HG03558 (cell line): ENCODE results near the gene ITIH5.
A peak's percentile ranks its signal among the peaks of the same experiment; 100 is the strongest.

Experiments
- ATAC-seq: cut with Tn5 transposase; IDR thresholded peaks from one replicate; pipeline ENCODE4 v1.9.1; 2021; ENCODE audit warnings: moderate number of reproducible peaks; ENCODE audit not compliant: unreplicated experiment; ENCODE audit errors: extremely low read depth

Gene ITIH5

DNA sequence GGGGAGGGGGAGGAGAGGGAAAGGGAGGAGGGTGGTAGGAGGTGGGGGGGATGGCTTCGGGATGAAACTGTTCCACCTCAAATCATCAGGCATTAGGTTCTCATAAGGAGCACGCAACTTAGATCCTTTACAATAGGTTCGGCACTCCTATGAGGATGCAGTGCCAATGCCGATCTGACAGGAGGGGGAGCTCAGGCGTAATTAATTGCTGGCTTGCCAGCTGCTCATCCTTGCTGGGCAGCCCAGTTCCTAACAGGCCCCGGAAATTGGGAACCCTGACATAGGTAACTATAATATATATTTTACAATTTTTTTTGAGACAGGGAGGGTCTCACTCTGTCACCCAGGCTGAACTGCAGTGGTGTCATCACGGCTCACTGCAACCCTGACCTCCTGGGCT is 137.1 kb downstream of the ITIH5 start:
- no peak for ATAC-seq

DNA sequence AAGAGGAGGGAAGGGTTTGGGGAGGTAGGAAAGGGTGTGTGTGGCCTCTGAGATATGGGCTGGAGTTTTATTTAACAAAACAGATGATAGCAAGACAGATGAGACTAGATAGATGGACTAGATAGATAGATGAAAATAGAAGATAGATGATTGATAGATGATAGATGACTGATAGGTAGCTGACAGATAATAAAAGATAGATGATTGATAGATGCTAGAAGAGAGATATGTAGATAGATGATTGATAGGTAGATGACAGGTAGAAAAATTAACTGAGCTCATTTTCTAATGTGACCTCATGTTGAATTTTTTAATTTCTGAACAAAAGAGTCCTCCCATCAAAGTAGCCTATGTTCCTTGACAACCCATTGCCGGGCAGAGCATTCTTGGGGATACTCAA is 139.3 kb downstream of the ITIH5 start:
- ATAC-seq, result no peak

DNA sequence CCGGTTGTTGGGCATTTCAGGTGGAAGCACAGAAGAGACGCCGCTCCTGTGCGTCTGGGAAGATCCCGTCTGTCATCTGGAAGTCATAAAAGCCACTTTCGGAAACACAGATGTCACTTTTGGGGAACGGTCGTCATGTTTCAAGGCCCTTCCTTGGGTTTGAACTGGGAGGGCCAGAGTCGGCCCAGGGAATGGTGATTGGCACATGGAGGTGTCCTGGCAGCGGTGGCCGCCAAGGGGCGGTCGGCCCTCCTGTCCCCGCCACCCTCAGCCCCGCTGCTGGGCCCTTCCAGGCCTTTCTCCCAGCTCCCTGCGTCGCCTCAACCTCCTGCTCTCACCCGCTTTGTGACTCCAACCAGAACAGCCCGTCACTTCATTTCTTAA is 140.8 kb downstream of the ITIH5 start:
- no peak for ATAC-seq

DNA sequence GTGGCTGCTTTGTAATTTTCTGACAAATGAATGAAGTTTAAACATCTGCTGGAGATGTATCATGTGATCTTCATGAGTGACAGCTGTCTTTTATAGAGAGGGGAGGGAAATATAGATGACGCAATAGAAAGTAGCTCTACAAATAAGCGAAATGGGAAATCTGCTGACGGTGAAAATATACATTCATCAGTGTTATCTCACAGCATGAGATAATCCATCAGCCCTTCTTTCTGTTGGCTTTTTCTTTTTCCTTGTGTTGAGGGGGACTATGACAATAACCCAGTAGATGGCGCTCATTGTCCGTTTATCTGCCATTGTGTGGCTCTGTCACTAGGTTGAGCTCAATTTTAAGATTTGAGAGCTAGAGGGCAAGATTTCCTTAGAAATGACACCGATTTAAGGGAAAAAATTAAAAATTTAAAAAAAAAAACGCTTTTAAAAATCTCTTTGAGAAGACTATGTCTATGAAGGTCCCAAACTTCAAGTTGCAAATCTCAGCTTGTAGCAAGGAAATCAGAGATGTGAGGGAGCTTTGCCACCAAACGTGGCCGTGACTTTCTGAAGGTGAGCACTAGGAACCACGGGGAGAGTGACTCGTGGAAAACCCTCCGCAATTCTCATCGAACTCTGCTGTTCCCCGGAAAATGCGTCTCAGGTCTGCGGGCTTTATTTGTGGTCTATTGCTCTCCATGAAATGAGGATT is 141.3 kb downstream of the ITIH5 start:
- no peak for ATAC-seq

DNA sequence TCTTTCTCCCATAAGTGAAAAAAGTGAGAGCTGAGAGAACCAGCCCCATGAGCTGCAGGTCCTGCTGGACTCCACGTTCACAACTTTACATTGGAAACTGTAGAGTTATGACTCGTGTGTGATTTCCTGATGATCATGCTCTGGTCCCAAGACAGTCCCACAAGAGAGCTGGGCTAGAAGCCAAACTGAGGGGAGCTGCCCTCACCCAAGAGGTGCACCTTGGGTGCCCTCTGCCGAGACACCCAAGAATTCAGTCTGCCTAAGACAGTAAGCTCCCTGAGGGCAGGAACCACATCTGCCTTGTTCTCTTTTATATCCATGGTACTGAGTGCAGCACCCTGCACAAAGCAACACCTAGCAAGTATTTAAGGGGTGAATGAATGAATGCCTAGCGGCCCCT is 143.1 kb downstream of the ITIH5 start:
- no peak for ATAC-seq

DNA sequence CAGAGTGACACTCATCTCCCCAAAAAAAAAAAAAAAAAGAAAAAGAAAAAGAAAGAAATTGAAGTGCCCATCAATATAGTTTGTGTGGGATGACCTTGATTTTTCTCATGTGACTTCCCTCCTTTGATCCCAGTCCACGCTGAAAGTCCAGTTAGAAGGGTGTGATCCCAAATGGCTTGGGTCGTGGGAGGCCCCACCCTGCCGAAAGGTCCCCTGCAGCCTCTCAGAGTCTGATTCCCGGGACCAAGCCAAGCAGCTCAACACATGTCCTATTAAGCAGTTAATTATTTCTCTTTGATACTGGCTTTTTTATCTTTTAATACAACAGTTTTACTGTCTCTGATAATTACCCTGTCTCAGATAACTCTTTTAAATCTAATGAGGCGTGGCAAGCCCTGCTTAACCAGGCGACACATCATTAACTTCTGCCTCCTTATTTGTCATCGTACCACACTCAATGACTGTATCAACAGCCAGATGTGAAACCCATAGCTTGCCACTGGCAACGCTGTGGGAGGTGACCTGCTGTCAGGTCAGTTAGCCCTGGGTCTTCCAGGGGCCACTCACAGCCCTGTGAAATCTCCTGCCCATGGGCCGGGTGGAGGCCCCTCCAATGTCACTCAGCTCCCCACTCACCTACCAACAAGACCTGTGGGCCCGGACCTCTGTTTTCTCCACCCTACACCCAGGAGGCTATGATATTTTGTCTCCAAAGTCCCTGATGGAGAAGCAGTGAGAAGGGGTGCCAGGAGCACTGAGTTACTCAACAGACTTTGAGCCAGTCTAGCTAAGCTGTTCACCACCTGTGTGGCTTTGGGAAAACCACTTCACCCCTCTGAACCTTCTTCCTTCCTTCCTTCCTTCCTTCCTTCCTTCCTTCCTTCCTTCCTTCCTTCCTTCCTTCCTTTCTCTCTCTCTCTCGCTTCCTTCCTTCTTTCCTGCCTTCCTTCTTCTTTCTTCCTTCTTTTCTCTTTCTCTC is 146.0 kb downstream of the ITIH5 start:
- peak; percentile 59 for ATAC-seq

DNA sequence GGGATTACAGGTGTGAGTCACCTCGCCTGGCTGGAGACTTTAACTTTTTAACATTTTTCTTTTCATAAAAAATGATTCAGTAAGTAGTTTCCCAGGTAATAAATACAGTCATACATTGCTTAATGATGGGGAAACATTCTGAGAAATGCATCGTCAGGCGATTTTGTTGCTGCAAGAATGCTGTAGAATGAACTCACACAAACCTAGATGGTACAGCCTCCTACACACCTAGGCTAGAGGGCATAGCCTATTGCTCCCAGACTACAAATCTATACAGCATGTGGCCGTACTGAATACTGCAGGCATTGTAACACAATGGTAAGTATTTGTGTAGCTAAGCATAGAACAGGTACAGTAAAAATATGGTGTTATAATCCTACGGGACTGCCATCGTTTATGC is 147.4 kb downstream of the ITIH5 start:
- no peak for ATAC-seq

DNA sequence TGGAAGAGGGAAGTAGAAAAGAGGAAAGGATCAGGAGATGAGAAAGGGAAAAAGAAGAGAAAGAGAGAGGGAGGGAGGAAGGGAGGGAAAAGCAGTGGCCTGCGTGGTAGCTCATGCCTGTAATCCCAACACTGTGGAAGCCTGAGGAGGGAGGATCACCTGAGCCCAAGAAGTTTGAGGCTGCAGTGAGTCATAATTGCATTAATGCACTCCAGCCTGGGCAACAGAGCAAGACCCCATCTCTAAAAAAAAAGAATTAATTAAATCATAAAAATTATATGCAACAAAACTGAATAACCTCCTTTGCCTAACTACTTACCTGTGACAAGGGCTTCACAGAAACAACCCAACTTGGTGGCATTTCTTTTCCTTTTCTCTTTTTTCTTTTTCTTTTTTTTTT is 148.1 kb downstream of the ITIH5 start:
- no peak for ATAC-seq

DNA sequence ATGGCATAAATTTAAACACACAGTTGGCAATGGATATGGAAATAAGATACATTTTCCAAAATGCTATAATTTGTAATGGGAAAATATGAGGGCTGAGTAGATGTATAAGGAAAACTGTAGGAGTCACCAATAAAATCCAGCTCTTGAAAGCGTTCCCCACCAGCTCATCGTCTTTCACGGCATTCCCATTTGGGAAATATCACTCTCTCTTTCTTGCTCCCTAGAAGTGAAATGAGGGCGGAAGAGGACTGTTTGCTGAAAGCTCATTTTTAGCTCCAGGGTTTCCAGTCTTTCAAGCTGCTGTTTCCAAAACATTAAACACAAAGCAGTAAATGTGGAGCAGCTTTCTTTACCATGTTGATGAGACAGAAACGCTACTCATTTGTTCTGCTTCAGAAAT is 151.3 kb downstream of the ITIH5 start:
- no peak for ATAC-seq

DNA sequence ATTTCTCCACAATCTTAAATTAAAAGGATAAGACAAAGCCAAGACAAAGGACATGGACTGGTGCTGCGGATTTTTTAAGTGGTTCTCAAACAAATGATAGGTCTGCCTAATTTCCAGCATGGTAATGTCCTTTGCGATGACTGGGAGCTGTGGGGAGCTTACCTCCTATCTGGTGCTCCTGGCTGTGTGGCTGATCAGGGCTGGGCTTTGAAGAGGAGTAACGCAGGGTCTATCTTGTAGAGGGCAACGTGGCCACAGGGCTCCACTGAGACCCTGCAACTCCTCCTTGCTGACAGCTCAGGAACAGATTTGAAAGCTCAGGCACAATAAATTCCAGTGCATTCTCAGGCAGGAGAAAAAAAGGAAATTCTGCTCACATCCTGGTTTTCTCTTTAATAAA is 152.8 kb downstream of the ITIH5 start:
- no peak for ATAC-seq

DNA sequence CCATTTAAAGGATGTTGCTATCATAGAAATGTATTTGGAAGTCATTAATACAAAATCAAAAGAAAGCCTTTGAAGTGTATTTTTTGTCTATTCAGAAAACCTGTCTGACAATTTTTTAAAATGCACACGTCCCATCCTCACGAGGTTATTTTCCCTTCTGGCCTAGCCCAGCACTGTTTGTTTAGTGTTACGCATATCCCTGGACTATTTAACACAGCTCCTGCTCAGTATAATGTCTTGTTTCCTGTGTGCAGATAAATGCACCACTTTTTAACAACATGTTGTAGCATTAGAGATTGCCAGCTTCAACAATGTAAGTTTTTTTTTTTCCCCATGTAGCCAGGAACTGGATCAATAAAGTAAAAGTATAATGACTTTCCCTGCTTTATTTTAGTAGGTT is 153.3 kb downstream of the ITIH5 start:
- ATAC-seq, result no peak

DNA sequence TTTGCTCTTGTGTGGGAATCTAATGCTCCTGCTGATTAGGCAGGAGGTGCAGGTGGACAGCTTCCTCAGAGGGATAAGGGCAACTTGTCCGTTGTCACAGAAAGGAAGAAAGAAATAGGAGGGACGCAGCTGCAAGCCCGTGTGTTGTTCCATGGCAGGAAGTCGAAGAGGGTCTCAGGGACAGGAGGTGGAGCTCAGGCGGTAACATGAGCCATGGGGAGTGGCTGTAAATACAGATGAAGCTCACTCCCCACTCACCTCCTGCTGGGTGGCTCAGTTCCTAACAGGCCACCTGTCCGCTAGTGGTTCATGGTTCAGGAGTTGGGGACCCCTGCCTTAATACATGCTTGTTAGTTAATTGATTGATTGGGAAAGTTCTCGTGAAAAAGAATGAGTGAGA is 154.3 kb downstream of the ITIH5 start:
- ATAC-seq, result no peak

DNA sequence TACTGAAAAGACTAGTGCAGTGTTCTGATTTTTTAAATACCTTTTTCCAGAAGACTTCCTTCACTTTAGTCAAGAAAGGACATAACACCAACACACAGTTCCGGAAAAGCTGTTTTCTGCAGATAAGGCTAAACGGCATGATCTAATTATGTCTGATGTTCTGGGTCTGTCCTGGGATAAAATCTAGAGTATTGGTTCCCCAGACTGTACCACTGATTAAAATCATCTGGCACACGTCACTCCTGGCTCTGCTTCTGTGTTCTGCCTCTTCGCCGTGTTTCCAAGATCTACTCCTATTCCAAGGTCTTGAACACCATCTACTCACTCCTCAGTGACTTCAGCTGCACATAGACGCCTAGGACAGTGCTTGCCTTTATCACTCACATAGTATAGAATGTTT is 155.2 kb downstream of the ITIH5 start:
- no peak for ATAC-seq
